GM19023 (cell line): Measurements from ENCODE around the gene GAS2.

Source experiments
- ATAC-seq: cut with Tn5 transposase; IDR thresholded peaks from one replicate; pipeline ENCODE4 v1.9.1; 2021; ENCODE audit warnings: mild to moderate bottlenecking, moderate library complexity; ENCODE audit not compliant: unreplicated experiment

Gene GAS2

DNA sequence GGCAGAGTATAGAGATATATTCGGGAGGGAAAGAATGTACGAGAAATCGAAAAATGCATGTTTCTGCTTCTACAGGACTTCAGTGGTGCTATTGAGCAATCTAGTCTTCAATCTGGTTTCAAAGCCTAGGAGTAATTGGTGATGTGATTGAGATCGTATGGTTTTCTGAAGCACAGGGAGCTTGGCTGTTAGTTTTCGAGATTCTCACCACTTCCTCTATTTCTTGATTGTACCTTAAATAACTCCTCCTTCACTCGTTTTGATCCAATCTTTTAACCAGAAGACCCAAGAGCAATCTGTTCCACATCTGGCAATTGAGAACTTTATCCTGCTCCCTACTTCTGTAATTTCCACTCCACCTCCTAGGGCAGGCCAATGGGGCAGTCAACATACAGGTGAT lies 193.3 kb downstream of the GAS2 start:
- no peak for ATAC-seq

- ATAC-seq = no peak
Measured at GRCh38 chr11:22860241-22860640, 193.8 kb downstream of the GAS2 start, which contains the start of gene CCDC179. TSS of gene CCDC179 (minus strand) at chr11:22860474. CDS start at chr11:22860421, 53 bp downstream.
